NCI-H2171 (cell line): Measurements from ENCODE around the gene FAM149A.

ENCODE experiments used
- DNase-seq: peaks from one replicate; lab custom pipeline; 2025; lab: John Stamatoyannopoulos, UW

The FAM149A gene

DNA sequence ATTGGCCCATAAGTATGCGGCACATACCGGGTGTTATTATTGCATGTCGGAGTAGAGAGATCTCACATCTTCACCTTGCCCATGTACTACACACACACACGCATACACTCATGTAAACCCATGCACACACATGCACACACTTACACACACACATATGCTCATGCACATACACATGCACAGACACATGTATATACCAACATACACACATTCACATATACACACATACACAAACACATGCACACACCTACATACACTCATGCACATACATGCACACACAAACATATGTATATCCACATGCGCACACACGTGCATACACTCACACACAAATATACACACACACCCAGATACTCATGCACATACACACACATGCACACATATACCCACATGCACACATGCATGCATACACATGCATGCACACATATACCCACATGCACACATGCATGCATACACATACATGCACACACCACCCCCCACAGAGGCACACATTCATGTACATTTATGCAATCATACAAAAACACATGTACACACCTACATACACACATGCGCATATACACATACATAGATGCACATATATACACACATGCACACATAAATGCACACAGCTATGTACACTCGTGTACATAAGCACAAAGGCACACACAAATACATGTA, 98.1 kb downstream of the FAM149A start:
- no peak for DNase-seq

DNA sequence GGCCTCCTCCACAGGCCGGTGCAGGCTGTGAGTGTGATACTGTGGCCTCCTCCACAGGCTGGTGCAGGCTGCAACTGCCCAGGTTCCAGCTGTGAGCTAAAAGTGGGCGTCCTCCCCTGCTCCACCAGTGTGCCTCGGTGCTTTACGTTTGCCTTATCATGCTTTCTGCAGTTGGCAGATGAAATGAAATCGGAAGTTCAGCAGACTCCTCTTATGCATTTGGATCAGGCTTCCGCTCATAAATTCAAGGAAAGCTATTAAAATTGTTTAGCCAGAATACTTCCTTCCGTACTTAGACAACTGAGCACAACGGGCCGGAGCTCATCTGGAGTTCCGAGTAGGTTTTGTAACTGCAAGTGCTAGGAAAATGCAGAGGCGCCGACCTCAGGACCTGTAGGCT, 98.9 kb downstream of the FAM149A start:
- DNase-seq, result no peak

DNA sequence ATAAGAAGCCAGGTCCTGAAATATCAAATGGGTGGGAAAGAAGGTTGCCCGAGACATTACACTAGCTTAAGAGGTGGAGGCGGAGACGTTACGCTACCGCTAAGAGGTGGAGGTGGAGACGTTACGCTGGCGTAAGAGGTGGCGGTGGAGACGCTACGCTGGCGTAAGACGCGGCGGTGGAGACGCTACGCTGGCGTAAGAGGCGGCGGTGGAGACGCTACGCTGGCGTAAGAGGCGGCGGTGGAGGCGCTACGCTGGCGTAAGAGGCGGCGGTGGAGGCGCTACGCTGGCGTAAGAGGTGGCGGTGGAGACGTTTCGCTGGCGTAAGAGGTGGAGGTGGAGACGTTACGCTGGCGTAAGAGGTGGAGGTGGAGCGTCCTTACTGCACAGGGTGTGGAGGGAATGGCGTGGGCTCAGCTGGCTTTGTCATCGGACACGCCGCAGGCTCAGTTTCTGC, 99.6 kb downstream of the FAM149A start:
- DNase-seq, result no peak

GRCh38 chr4:186204686-186205085, 100.2 kb downstream of the FAM149A start:
- DNase-seq, result no peak

DNA sequence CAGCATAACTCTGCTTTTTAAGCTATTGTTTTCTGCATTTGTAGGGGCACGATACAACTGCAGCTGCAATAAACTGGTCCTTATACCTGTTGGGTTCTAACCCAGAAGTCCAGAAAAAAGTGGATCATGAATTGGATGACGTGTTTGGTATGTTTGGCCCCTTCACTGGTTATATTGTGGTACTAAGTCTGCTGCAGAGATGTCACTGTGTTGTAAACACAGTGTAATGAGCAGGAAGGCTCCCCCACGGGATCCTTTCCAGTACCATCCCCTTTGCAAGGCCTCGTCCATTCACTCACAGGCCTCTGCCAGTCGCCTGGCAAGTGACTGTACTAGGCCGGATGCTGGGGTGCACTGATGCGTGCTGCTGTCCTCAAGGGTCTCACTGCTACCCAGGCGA, 100.7 kb downstream of the FAM149A start:
- no peak for DNase-seq

- DNase-seq, result peak; percentile 8
These were observed 112.0 kb downstream of the FAM149A start for GRCh38 chr4:186216465-186217024.

GRCh38 chr4:186217733-186218293, 113.3 kb downstream of the FAM149A start:
- no peak for DNase-seq

DNA sequence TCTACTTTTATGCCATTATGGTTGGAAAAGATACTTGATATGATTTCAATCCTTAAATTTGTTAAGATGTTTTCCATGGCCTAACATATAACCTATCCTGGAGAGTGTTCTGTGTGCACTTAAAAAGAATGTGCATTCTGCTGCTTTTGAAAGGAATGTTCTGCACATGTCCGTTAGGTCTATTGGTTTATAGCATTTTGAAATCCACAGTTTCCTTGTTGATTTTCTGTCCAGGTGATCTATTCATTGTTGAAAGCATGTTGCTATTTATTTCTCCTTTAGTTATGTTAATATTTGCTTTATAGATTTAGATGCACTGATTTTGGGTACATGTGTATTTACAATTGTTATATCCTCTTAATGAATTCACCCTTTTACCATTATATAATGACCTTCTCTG, 117.1 kb downstream of the FAM149A start:
- DNase-seq, result no peak
